GM21825 (cell line): ENCODE results near the gene SCUBE1.

Source experiments
- ATAC-seq: cut with Tn5 transposase; IDR thresholded peaks from one replicate; pipeline ENCODE4 v1.9.1; 2021; ENCODE audit warnings: mild to moderate bottlenecking, moderate library complexity; ENCODE audit not compliant: unreplicated experiment

The SCUBE1 gene

DNA sequence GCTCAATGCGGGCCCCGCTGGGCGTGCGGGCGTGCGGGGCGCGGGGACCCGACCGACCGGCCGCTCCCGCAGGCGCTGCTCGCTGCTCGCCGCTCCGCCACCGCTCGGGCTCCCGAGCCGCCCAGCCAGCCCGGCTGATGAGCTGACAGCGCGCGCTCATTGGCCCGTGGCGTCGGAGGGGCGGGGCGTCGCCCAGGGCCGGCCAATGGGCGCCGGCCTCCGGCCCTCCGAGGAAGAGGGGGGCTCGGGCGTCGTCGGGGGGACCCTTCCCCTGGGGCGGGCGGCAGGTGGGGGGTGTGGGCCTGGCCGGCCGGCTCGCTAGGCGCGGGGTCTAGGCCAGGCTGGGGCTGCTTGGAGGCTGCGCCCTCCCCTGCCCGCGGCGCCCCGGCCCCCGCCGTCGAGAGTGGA, at the start of gene SCUBE1:
Gene SCUBE1, minus strand, starts transcription at position 111 of the 408 bp plus-strand sequence. CDS start 111 bp downstream, outside the sequence.
- ATAC-seq, result no peak

DNA sequence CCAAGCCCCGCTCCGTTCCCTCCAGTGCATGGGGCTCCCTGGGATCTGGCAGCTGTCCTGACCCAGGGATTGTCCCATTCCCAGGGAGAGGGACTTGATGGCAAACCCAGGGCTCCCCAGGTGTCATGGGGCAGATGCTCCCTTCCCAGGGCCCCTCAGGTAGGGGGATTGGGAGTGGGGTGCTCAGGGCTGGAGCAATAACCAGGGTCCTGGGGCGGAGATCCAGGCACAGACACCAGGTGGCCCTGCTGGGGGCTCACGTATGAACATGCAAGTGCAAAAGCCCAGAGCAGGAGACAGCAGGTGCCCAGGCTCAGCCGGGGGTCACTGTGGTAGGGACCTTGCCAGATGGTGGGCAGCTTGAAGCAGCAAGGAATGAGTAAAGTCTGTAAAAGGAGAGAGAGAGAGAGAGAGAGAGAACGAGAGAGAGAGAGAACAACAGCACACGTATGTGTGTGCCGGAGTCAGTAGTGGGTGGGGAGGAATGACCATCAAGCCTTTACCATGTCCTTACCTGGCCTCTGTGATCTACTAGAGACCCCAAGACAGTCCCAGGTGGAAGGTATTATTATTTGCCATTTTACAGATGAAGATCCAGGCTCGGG, 49.3 kb upstream of the SCUBE1 start:
- ATAC-seq, result no peak

DNA sequence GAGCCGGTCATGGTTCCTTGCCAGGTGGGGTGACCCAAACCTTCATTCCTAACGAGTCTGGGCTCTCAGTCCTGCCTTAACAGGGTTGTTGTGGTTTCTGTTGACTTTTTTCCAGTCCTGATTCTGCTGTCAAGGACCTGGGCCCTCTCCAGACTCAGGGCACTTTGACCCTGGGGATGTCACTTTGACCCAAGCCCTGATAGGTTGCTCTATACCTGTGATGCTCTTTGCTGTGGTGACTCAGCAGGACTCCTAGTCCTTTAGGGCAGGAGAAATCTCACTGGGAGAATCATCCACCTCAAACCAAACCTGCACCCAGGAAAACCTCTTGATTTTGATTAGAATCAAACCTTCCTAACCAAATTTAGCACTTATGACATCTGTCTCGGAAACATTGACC, 48.1 kb upstream of the SCUBE1 start:
- ATAC-seq, result no peak

DNA sequence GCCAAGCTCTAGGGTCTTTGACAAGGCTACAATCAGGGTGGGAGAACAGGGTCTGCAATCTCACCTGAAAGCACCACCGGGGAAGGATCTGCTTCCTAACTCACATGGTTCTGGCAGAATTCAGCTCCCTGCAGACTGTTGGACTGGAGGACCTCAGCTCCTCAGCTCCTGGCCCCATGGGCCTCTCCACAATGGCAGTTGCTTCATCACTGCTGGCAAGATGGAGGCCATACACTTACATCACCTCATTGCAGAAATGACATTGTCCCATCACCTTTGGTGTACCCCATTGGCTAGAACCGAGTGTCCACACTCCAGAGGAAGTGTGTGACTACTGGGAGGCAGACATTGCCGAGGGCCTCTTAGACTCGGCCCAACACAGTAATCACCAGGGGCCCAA, 47.7 kb upstream of the SCUBE1 start:
- no peak for ATAC-seq

DNA sequence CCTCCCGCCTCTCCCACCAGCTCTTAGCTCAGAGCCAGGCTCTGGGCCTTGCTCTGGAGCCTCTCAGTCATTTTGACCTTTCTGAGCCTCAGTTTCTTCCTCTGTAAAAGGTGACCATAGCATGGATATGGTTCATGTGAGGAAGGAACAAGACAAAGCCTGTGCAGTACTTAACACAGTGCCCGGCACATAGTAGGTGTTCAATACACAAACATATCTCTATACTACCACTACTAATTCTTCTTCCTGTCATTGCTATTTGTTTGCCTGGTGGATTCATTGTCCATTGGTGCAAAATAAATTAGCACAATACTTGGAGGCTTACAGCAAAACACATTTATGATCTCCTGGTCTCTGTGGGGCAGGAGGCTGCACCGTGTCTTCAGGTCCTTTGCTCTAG, 47.0 kb upstream of the SCUBE1 start:
- no peak for ATAC-seq

DNA sequence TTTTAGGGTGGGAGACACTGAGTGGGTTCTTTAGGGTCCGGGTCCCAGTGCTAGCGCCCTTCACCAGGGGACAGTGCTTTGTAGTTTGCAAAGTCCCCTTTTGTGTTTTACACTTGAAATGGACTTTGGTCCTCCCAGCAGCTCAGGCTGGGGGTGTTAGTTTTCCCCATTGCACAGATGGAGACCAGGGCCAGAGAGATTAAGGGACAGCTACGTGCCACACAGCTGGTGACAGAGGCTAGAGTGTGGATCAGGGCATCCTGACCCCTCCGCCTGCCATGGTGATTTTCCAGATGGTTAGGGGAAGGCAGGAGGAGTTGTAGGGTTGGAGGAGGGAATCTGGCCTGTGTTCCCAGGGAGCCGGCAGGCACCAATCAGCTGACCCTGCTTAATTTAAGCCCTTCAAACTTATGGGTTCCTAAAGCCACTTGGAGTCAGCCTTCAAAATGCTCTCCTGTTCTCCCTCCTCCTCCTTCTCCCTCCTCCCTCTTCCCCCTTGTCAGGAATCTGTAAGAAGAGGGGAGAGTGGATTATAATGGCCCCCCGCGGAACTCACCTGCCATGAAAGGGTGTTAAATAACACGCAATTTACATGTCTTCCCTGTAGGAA, 46.2 kb upstream of the SCUBE1 start:
- ATAC-seq, result no peak

DNA sequence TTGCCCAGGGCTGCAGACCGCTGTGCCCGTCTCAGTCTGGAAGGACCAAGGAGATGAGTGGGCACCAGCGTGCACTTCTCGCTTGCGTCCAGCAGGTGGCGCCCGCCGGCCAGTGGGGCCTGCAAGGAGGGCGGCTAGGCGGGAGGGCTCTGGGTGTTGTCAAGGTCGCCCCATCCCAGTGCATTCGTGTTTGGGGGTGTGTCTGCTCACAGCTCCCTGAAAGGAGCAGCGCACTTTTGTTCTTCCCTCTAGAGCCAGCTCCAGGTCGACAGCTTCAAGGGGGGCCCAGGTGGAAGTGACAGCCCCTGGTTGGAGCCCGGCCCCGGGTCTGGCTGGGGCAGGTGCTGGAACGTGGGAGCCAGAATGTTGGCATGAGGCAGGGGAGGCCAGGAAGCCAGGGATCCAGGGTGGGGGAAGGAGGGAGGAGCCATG, 45.3 kb upstream of the SCUBE1 start:
- no peak for ATAC-seq

DNA sequence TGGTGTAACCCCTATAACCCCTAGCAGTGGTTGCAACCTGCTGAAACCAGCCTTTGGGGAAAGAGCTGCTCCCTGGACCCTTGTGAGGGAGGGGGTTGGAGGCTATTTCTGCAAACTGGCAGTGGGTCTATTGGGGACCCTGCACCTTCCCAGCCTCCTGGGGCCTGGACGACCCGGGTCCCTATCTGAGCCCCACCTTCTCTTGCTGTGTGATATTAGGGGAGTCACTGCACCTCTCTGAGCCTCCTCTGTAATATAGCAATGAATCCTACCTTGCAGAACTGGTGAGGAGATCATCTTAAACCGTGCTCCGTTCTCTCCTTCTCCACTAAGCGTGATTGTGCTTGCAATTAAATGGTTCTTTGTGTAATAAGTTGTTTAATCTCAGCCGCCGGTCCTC, 44.6 kb upstream of the SCUBE1 start:
- no peak for ATAC-seq

DNA sequence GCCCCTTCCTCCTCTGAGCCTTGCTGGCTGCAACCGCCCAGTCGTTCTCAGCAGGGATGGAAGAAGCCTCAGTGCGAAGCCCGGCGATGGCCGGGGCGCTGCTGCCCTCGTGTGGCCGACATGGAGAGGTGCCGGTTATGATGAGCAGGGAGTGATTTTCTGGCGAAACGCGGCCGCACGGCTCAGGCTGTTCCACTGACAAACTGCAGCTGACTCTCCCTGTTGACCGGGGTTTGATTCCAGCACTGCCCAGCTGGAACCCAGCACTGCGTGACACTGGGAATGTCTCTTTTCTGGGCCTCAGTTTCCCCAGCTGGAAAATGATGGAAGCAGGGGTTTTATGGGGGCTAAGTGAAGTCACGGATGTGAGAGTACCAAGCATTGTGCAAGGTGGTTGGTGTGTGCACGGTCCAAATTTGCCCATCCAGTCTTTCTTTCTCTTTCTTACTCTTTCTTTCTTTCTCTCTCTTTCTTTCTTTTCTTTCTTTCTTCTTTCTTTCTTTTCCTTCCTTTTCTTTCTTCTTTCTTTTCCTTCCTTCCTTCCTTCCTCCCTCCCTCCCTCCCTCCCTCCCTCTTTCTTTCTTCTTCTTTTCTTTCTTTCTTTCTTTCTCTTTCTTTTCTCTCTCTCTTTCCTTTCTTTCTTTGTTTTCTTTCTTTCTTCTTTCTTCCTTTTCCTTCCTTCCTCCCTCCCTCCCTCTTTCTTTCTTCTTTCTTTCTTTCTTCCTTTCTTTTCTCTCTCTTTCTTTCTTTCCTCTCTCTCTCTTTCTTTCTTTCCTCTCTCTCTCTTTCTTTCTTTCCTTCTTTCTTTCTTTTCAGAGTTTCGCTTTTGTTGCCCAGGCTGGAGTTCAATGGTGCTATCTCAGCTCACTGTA, 42.8 kb upstream of the SCUBE1 start:
- no peak for ATAC-seq

DNA sequence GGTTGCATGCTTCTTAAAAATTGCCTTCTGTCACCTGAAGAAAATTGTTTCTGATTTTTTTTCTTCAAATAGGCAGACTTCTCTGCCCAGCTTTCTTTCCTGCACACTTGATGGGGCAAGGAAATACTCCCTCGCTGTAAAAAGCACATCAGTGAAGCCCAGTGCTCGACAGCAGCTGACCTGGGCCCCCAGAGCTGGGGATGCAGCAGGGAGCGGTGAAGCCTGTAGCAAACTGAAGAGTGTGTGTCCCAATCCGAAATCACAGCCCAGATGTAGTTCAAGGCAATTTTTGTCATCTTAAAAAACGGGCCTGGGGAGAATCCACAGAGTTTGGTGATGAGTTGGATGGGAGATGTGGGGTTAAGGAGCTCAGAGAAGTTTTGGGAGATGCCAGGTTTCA, 41.7 kb upstream of the SCUBE1 start:
- ATAC-seq, result no peak

DNA sequence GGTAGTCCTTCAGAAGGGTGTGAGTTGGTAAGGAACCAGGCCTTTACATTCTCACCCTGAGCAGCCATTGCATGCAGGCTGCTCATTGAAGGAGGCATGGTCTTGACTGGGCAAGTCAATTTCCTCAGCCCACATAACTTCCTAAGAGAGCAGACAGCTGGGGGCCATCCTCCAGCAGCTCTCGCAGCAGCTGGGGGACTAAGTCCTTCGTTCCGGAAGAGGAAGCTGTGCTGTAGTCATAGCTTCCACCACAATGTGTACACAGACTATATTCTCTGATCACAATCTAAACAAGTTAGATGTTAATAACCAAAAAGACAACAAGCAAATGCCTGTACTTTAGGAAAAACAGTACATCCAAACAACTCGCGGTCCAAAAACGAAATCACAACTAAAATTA, 38.5 kb upstream of the SCUBE1 start:
- no peak for ATAC-seq

DNA sequence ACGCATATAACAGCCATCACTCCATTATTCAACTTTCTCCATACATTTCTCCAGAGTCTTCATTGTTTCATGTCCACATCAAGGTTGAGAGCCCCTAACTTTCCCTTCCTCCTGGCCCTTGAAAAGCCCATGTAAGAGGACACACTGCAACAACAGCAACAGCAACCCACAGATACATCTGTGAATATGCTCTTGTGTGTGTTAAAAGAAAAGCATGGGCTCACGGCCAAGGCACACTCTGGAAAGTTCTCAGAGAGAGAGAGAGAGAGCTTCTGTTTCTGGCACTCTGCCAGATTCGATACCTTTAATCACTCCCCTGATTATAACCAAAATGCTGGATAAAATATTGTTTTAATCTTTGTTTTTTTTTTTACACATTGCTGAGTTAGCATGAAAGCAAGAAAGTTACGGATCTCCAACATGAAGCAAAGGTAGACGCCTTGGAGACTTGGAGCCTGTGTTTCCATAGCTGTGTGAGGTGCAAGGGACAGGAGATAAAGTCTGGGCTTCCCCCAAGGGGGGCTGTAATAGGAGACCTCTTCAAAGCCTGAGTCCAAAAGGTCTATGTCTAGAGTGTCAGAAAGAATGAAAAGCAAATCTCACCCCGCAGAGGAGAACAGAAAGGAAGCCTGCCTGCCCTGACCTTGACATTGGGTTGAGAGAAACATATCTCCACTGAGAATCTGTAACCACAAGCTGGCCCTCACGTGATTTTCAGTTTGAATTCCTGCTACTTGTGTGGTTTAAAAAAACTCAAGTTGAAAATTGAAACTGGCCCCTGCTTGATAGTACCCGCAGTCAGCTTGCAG, 34.9 kb upstream of the SCUBE1 start:
- ATAC-seq, result no peak

DNA sequence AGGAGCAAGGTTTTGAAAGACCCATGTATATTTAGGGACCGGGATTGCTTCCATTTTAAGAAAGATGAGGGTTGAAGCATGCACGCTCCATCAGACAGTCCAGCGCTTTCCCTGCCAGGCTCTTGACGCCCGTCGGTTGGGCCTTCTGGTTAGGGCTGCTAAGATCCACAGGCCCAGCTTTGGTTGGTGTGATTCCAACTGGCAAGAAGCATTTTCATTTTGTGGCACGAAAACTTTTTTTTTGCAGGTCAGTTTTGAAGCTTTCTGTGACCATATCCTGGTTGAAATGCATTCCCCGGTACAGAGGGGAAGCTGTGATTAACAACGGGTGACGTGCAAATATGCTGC, 34.4 kb upstream of the SCUBE1 start:
- ATAC-seq, result no peak

DNA sequence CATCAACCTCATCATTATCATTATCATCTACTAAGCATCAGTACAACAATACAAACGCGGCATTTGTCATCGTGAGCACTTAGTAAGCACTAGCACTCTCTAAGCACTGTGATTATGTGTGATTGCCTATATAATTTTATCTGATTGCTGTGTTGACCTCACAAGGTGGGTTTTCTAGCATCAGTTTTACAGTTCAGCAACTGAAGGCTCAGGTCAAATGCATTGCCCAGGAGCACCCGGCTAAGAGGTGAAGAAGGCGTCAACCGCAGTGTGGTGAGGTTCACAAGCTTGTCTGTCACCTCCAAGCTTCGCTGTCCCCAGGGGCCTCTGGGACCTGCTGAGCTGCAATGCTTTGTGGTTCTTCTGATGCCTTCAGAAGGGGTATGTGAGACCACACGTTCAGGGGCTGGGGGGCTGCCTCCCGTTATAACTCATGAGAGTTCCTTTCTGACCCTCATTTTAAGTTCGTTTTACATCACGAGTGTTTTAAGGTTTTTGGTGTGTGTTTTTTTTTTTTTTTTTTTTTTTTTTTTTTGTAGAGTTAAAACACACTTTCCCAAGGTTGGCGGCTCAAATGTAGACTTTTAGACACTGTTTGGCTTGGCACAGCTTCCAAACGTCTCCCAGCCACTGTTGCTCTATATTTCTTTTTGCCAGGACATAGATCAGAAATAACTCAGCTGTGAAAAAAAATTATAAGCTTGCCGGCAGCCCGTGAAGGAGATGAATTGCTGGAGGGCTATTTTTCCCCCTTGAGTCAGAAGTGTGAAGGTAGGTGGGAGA, 33.8 kb upstream of the SCUBE1 start:
- ATAC-seq, result no peak

DNA sequence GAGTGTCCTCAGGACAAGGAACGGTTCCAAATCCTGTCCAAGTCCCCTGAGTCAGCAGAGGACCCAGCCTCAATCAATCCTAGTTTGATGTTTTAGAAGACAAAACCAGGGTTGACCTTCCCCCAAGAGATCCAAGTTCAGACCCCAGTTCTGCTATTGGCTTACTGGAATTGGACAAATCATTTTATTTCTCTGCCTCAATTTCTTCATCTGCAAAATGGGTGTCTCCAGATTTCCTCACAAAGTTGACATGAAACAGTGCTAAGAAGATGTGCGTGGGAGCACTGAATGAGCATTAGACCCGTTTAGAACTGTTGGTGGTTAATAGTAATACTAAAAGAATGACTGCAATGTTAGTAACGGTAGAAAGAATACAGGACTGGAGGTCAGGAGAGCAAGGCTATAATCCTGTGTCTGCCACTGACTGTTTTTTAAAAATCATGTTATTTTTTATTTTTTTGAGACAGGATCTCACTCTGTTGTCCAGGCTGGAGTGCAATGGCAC, 32.8 kb upstream of the SCUBE1 start:
- no peak for ATAC-seq

DNA sequence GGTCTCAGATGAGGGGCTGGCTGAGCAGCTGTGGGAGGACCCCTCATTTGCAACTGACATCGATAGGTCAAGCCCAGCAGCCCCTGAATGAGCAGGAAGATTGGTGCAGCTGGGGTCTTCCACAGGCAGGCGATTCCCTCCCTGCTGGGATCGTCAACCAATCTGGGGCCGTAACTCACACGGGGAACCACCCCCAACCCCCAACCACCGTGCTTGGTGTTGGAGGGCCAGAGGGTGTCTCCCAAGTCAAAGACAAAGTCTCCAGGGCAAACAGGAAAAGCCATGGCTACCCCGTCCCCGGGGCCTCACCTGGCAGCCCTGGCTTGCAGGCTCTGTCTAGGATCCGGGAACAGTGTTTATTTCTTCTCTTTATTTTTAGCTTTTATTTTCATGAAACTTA, 26.9 kb upstream of the SCUBE1 start:
- ATAC-seq, result no peak

DNA sequence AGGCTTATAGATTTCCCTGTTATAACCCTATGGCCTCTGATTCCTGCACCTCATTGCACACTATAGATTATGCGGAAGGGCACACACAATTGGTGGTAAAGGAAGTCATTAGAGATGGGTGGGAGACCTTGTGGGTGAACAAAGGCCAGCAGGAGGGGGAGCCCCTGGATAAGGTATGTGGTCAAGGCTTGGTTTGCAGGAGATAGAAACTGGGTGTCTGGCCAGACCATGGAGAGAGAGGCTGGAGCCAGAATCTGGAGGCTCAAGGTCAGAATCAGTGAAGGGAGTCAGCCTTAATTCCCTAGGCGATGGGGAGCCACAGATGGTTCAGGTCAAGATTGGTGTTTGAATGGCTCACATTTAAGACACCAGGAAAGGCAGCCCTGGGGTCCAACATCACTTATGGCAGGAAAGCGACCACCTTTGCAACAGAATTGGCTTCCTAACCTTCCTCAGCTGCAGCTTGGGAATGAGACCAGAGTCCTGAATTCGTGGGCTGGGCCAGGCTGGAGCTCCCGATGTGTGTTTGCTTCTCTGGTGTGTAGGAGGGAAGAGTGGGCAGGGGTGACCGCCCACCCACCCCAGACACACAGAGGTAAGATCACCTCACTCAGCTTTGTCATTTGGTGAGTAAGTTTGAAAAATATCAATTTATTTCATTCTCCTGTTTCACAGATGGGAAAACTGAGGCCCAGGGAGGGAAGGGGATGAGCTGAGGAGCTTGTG, 22.7 kb upstream of the SCUBE1 start:
- ATAC-seq, result no peak

DNA sequence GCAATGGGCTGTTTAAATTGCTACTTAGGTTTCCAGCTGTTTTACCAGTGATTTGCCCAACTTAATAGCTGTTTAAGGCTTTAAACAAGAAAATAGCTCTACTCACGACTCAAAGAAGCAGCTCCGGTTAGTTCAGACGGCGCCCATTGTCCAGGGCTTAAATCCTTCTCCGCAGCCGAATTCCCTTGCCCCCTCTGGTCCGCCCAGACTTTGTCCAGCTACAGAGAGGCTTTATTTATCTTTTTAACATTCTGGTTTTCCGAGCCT, 20.9 kb upstream of the SCUBE1 start:
- no peak for ATAC-seq

DNA sequence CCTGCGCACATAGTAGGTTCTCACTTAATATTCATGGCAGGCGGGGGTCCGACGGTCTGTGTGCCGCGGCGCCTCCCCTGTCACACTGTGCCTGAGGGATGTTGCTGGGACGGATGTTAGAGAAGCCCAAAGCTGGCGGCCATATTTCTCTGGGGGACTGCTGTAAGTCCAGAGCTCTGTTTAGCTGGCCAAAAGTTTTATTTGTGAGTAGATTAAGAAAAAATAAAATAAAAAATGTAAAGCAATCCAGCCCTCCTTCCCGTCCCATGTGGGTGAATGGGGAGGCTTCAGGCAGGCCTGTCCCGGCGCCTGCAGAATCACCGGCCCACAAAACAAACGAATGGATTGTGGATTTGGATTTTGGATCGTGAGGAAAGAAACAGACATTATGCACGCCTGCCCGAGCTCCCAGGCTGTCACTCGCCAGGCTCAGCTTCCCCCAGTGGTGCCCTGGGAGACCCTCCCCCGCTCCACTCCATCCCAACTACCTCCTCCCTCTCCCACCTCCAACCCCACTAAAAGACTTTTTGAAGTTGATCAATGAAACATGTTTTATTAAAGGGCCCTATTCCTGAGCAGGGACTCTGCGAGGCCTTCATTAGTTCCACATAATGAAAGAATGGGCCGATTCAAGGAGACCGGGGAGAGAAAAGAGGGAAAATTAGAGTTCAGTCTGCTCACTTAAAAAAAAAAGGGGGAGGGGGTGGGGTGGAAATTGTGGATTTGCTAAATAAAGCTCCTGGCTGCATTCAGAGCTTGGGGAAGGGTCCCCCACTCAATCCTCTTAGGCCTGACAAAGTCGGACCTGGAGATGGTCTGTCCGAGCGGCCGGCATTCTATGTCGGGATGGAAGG, 20.4 kb upstream of the SCUBE1 start:
- no peak for ATAC-seq
